ENCODE results near the gene SELENOF.

- TF ChIP-seq EZH2 (IDR thresholded peaks at IDR 0.05) (no peak), CTCF (IDR thresholded peaks at IDR 0.05) (no peak)
Observed at GRCh38 chr1:86856196-86856595, 57.7 kb downstream of the SELENOF start.

Measured in neural progenitor cell (in vitro differentiated cells).